ENCODE measurements around the gene GSTM5. TPM values are rescaled to one million over a fixed set of nuclear protein-coding genes. Genes with fewer than 3 reads are reported as not detected.
"Not testable (repeated sequence)": the region's sequence is repeated elsewhere in the genome, so short reads cannot be mapped to it uniquely, and the experiment has no call there.

GSTM5 gene
- total RNA-seq, 1 experiment from 2014 or later, result 0.11 TPM

GRCh38 chr1:109702940-109703339 lies 9.1 kb upstream of the GSTM5 start:
- H3K27ac Mint-ChIP-seq; DNase-seq (ENCODE audit: low spot score); POLR2A ChIA-PET; H3K27me3 Mint-ChIP-seq (ENCODE audit: low read depth); H3K4me1 Mint-ChIP-seq; ATAC-seq; CTCF ChIA-PET; H3K4me3 Mint-ChIP-seq: not testable (repeated sequence)
- peaks cover 13% of the 10 kb centered on the region for H3K36me3 Mint-ChIP-seq
- peaks cover 34% of the 10 kb centered on the region for H3K9me3 Mint-ChIP-seq

GRCh38 chr1:109704173-109704572 lies 7.9 kb upstream of the GSTM5 start:
- Mint-ChIP-seq H3K4me1 (no peaks in the 10 kb centered on the region), H3K27me3 (ENCODE audit: low read depth) (peaks cover 7% of the 10 kb centered on the region), H3K9me3 (peaks cover 46% of the 10 kb centered on the region), H3K4me3 (no peak overlapping the region), H3K36me3 (peaks cover 23% of the 10 kb centered on the region), H3K27ac (no peak overlapping the region)
- peak; percentile 43 for ATAC-seq
- ChIA-PET CTCF (interaction anchor here (0.7 to 2.2 kb wide), 9 partner anchors 36 to 280 kb away, joined by 3 to 31 read pairs (median 4); partner anchors contain the start of gene AHCYL1), POLR2A (no interaction called here)
- DNase-seq (ENCODE audit: low spot score), result no peak
- no peak for TF ChIP-seq USF2 (CRISPR knock-in tag; IDR thresholded peaks at IDR 0.05)
- TF ChIP-seq GABPB1 (CRISPR knock-in tag; IDR thresholded peaks at IDR 0.05), result no peak
- TF ChIP-seq ATF6 (CRISPR knock-in tag; IDR thresholded peaks at IDR 0.05), result no peak
- no peak for TF ChIP-seq ZNF532 (CRISPR knock-in tag; IDR thresholded peaks at IDR 0.05; ENCODE audit: borderline replicate concordance)
- TF ChIP-seq ESRRA (CRISPR knock-in tag; IDR thresholded peaks at IDR 0.05; ENCODE audit: borderline replicate concordance), result no peak
- TF ChIP-seq, protein P1, sequence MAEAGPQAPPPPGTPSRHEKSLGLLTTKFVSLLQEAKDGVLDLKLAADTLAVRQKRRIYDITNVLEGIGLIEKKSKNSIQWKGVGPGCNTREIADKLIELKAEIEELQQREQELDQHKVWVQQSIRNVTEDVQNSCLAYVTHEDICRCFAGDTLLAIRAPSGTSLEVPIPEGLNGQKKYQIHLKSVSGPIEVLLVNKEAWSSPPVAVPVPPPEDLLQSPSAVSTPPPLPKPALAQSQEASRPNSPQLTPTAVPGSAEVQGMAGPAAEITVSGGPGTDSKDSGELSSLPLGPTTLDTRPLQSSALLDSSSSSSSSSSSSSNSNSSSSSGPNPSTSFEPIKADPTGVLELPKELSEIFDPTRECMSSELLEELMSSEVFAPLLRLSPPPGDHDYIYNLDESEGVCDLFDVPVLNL (CRISPR knock-in tag; IDR thresholded peaks at IDR 0.05; ENCODE audit: borderline replicate concordance, low read depth), result no peak
- no peak for TF ChIP-seq NR3C1 (CRISPR knock-in tag; conservative IDR thresholded peaks at IDR 0.05; ENCODE audit: low read depth)

- ATAC-seq (no peak), DNase-seq (ENCODE audit: low spot score) (no peak)
- H3K27me3 Mint-ChIP-seq (ENCODE audit: low read depth), result peaks cover 7% of the 10 kb centered on the region
- POLR2A ChIA-PET, result no interaction called here
- CTCF ChIA-PET, result interaction anchor here (0.8 to 2.2 kb wide), 2 partner anchors 62 to 65 kb away, joined by 3 to 31 read pairs; no protein-coding TSS in a partner anchor
- no peak overlapping the region for H3K4me3 Mint-ChIP-seq
- peaks cover 51% of the 10 kb centered on the region for H3K9me3 Mint-ChIP-seq
- H3K27ac Mint-ChIP-seq, result no peak overlapping the region
- H3K36me3 Mint-ChIP-seq, result peaks cover 28% of the 10 kb centered on the region
- H3K4me1 Mint-ChIP-seq, result no peaks in the 10 kb centered on the region
- TF ChIP-seq PRDM15 (CRISPR knock-in tag; IDR thresholded peaks at IDR 0.05), result no peak
- TF ChIP-seq ZNF532 (CRISPR knock-in tag; IDR thresholded peaks at IDR 0.05; ENCODE audit: borderline replicate concordance), result no peak
- TF ChIP-seq SOX15 (CRISPR knock-in tag; IDR thresholded peaks at IDR 0.05), result no peak
- TF ChIP-seq, protein P2, sequence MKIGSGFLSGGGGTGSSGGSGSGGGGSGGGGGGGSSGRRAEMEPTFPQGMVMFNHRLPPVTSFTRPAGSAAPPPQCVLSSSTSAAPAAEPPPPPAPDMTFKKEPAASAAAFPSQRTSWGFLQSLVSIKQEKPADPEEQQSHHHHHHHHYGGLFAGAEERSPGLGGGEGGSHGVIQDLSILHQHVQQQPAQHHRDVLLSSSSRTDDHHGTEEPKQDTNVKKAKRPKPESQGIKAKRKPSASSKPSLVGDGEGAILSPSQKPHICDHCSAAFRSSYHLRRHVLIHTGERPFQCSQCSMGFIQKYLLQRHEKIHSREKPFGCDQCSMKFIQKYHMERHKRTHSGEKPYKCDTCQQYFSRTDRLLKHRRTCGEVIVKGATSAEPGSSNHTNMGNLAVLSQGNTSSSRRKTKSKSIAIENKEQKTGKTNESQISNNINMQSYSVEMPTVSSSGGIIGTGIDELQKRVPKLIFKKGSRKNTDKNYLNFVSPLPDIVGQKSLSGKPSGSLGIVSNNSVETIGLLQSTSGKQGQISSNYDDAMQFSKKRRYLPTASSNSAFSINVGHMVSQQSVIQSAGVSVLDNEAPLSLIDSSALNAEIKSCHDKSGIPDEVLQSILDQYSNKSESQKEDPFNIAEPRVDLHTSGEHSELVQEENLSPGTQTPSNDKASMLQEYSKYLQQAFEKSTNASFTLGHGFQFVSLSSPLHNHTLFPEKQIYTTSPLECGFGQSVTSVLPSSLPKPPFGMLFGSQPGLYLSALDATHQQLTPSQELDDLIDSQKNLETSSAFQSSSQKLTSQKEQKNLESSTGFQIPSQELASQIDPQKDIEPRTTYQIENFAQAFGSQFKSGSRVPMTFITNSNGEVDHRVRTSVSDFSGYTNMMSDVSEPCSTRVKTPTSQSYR (CRISPR knock-in tag; IDR thresholded peaks at IDR 0.05), result no peak
These were observed 6.6 kb upstream of the GSTM5 start for GRCh38 chr1:109705411-109705810.

Measured in WTC11 (cell line).